ENCODE measurements around the gene SLC22A16.

SLC22A16 gene

DNA sequence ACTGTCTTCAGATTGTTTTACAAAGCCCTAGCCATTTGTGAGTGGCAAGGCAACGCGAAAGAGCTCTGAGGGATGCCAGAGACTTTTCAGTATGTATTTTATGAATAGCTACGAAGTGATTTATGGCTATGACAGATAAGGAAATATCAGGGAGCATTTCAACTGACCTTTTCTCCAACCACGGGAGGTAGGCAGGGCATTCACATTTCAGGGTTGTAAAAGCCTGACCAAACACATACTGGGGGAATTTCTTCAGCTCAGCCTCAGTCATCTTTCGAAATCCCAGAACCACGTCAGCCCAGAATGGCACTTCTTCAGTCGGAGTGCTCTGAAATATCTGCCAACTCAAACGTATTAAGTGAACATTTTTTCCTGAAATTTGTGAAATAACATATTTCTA, 71.8 kb downstream of the SLC22A16 start:
- TF ChIP-seq CTCF (conservative IDR thresholded peaks at IDR 0.05; ENCODE audit: low read depth) = no peak
- POLR2A ChIA-PET (ENCODE audit: low non-redundant PET) = no interaction called here
- DNase-seq (ENCODE audit: low spot score) = no peak
- CTCF ChIA-PET = no interaction called here
- no peak overlapping the region for H3K27ac ChIP-seq

- ChIA-PET CTCF (interaction anchor here (0.6 kb wide), 1 partner anchor 151 kb away, joined by 4 read pairs; no protein-coding TSS in a partner anchor), POLR2A (ENCODE audit: low non-redundant PET) (no interaction called here)
- DNase-seq (ENCODE audit: low spot score) = no peak
- TF ChIP-seq CTCF (conservative IDR thresholded peaks at IDR 0.05; ENCODE audit: low read depth) = no peak
- H3K27ac ChIP-seq = no peak overlapping the region
These were observed 74.7 kb downstream of the SLC22A16 start for GRCh38 chr6:110401585-110402176.

DNA sequence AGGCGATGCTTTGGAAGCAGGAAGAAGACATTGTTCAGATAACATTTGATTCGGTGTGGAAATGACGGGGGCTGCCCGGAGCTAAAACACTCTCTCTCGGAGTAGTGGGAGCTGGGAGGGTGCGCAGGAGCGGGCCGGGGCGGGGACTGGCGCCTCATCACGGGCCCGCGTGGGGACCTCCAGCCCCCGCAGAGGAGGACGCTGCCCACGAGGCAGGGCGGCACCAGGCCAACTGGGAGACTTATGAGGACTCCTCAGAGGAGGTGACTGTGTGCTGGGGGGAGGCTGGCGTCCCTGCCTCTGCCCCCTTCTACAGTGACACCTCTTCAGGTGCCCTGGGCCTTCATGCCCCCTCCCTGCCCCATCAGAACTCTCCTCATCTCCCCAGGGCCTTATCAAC, 76.2 kb downstream of the SLC22A16 start:
- POLR2A ChIA-PET (ENCODE audit: low non-redundant PET) = no interaction called here
- CTCF ChIA-PET = no interaction called here
- H3K27ac ChIP-seq = no peak overlapping the region
- DNase-seq (ENCODE audit: low spot score) = no peak
- TF ChIP-seq CTCF (conservative IDR thresholded peaks at IDR 0.05; ENCODE audit: low read depth) = no peak

- H3K27ac ChIP-seq = no peak overlapping the region
- POLR2A ChIA-PET (ENCODE audit: low non-redundant PET) = no interaction called here
- no peak for TF ChIP-seq CTCF (conservative IDR thresholded peaks at IDR 0.05; ENCODE audit: low read depth)
- CTCF ChIA-PET = no interaction called here
- no peak for DNase-seq (ENCODE audit: low spot score)
These were observed 77.0 kb downstream of the SLC22A16 start for GRCh38 chr6:110399219-110400071.

GRCh38 chr6:110398778-110399177, 77.6 kb downstream of the SLC22A16 start:
- no peak for TF ChIP-seq CTCF (conservative IDR thresholded peaks at IDR 0.05; ENCODE audit: low read depth)
- POLR2A ChIA-PET (ENCODE audit: low non-redundant PET) = no interaction called here
- CTCF ChIA-PET = no interaction called here
- no peak overlapping the region for H3K27ac ChIP-seq
- peak; percentile 18 for DNase-seq (ENCODE audit: low spot score)

GRCh38 chr6:110395221-110395620, 81.2 kb downstream of the SLC22A16 start:
- TF ChIP-seq CTCF (conservative IDR thresholded peaks at IDR 0.05; ENCODE audit: low read depth) = no peak
- no peak overlapping the region for H3K27ac ChIP-seq
- ChIA-PET CTCF (no interaction called here), POLR2A (ENCODE audit: low non-redundant PET) (no interaction called here)
- DNase-seq (ENCODE audit: low spot score) = no peak

Measured in RWPE1 (cell line).